Glutamatergic neuron (in vitro differentiated cells): Measurements from ENCODE around the gene TUBA1B. TPM values are rescaled to one million over a fixed set of nuclear protein-coding genes. Genes with fewer than 3 reads are reported as not detected.
"Not testable (repeated sequence)": the region's sequence is repeated elsewhere in the genome, so short reads cannot be mapped to it uniquely, and the experiment has no call there.

Source experiments
- DNase-seq: peaks from one replicate; pipeline ENCODE4 v3.0.0; 2022
- H3K27ac Mint-ChIP-seq: one replicate; pipeline ENCODE4 v1.8.0; 2020; ENCODE audit warnings: mild to moderate bottlenecking, mixed read lengths, inconsistent platforms; ENCODE audit not compliant: unreplicated experiment
- H3K27me3 Mint-ChIP-seq: one replicate; pipeline ENCODE4 v1.8.0; 2020; ENCODE audit warnings: mild to moderate bottlenecking, moderate library complexity, mixed read lengths, inconsistent platforms; ENCODE audit not compliant: unreplicated experiment
- H3K36me3 Mint-ChIP-seq: one replicate; pipeline ENCODE4 v1.8.0; 2020; ENCODE audit warnings: mild to moderate bottlenecking, mixed read lengths, inconsistent platforms; ENCODE audit not compliant: unreplicated experiment
- H3K4me1 Mint-ChIP-seq: one replicate; pipeline ENCODE4 v1.8.0; 2020; ENCODE audit warnings: mild to moderate bottlenecking, low read depth, mixed read lengths, inconsistent platforms; ENCODE audit not compliant: unreplicated experiment
- H3K4me3 Mint-ChIP-seq: one replicate; pipeline ENCODE4 v1.8.0; 2020; ENCODE audit warnings: mild to moderate bottlenecking, mixed read lengths, inconsistent platforms; ENCODE audit not compliant: unreplicated experiment
- H3K9me3 Mint-ChIP-seq: one replicate; pipeline ENCODE4 v1.8.0; 2020; ENCODE audit warnings: mild to moderate bottlenecking, moderate library complexity, mixed read lengths, inconsistent platforms; ENCODE audit not compliant: unreplicated experiment
- CTCF ChIP-seq: fragments of 200-600 bp; sonication (generic); IDR thresholded peaks from one replicate; pipeline ENCODE4 v1.5.0; 2021; ENCODE audit not compliant: partially characterized antibody, unreplicated experiment
- total RNA-seq: library from RNA; stranded (reverse); fragmentation: NEBNext Ultra II Directional; extraction: Animal tissue kit (Norgen Biotek cat#: 25700); gene quantifications from one replicate; pipeline ENCODE4 v1.2.1, GENCODE V29; 2021; ENCODE audit not compliant: unreplicated experiment

TUBA1B gene
- total RNA-seq, 1 donor from 2014 or later, result 924 TPM

DNA sequence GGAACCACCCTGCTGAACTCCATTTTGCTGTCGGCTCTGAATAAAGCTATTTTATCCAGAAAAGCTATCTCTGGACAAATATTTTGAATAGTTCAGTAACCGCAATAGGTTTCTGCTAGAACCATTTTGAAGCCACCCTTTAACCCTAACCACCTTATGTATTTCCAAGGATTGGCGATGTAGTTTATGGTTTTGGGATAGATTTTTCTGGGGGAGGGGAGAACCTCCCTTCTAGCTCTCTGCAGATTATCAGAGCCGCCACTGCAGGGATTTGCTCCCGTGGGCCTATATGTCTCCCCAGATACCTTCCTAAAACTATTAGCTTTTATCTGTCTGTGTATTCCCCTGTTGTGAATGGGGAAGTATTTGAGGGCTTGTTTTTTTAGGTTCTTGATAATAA, 1.8 kb upstream of the TUBA1B start:
- TF ChIP-seq CTCF, result no peak
- Mint-ChIP-seq H3K27ac (no peak overlapping the region), H3K4me3 (no peak overlapping the region), H3K27me3 (peaks cover 2% of the 10 kb centered on the region), H3K4me1 (peaks cover 14% of the 10 kb centered on the region), H3K9me3 (peaks cover 13% of the 10 kb centered on the region), H3K36me3 (peaks cover 4% of the 10 kb centered on the region)
- no peak for DNase-seq

DNA sequence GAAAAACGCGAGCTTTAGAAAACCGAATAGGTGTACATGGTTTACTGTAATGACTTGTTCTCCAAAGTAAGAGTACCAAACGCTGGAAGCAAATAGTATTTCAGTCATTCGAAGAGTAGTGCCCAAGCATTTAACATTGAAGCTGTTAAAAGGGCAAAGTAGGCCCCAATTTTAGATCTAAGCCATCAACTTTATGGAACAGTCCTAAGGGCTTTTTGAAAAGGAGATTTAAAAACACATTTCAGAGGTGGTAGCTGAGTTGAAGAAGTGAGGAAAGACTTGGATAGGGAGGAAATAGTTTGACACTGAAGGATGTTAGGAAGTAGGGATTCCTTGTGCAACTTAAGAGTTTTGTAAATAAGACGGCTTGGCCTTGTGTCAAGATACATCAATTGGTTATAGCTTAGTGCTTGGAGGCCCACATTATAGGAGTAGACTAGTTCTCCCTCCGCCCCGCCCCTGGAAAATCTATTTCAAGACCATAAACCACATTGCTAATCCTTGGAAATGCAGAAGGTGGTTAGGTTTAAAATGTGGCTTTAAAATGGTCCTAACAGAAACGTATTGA, 783 bp upstream of the TUBA1B start:
- no peak for TF ChIP-seq CTCF
- H3K27me3 Mint-ChIP-seq, result peaks cover 7% of the 10 kb centered on the region
- H3K27ac Mint-ChIP-seq, result no peak overlapping the region
- DNase-seq, result no peak
- H3K9me3 Mint-ChIP-seq, result peaks cover 16% of the 10 kb centered on the region
- H3K4me1 Mint-ChIP-seq, result peaks cover 15% of the 10 kb centered on the region
- peak overlapping the region; percentile 86 for H3K4me3 Mint-ChIP-seq
- H3K36me3 Mint-ChIP-seq, result peaks cover 7% of the 10 kb centered on the region

DNA sequence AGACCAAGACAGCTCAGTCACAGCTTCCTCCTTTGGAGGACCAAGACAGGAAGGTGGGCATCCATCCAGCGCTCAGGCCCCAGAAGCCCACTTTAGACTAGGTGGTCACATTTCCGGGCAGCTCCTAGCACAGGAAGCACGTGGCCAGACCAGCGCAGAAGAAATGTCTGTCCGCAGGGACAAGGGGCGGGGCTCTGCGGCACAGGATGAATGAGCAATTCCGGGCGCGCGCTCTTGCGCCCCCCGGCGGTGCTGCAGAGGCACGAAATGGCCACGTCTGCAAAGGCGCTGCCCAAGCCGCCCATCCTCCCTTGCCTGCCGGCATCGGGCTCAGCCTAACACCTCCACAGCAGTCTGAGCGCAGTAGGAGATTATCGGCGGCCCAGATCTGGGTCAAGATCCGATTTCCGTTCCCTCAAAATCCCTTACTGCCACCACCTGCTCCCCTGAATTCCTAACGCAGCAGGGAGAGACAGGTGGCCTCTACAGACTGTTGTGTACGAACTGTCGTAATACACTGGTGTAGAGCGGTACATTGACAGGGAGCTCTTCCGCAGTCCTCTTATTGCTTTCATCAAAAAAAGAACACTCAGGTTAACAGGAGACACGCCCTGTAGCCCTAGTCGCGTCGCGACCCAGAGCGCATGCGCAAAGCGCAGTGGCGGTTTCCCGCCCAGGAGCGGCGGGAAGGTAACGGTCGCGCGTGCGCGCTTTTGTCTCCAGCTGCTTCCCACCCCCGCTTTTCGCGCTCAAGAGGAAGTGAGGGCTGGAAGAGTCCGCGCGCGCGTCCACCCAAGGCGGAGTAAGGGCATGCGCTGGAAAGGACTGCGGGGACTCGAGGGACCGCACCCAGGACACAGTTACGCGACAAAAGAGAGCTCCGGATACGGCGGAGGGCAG, 794 bp downstream of the TUBA1B start:
- H3K9me3 Mint-ChIP-seq, result peaks cover 17% of the 10 kb centered on the region
- peaks cover 15% of the 10 kb centered on the region for H3K4me1 Mint-ChIP-seq
- peak overlapping the region; percentile 90 for H3K27ac Mint-ChIP-seq
- TF ChIP-seq CTCF, result peak; percentile 89
- peak overlapping the region; percentile 95 for H3K4me3 Mint-ChIP-seq
- H3K36me3 Mint-ChIP-seq, result peaks cover 10% of the 10 kb centered on the region
- peak; percentile 95 for DNase-seq
- peaks cover 8% of the 10 kb centered on the region for H3K27me3 Mint-ChIP-seq

- no peak for TF ChIP-seq CTCF
- peak overlapping the region; percentile 90 for H3K27ac Mint-ChIP-seq
- H3K27me3 Mint-ChIP-seq, result peaks cover 8% of the 10 kb centered on the region
- H3K9me3 Mint-ChIP-seq, result peaks cover 17% of the 10 kb centered on the region
- H3K36me3 Mint-ChIP-seq, result peaks cover 10% of the 10 kb centered on the region
- no peak for DNase-seq
- peak overlapping the region; percentile 95 for H3K4me3 Mint-ChIP-seq
- peaks cover 15% of the 10 kb centered on the region for H3K4me1 Mint-ChIP-seq
These were observed 1.7 kb downstream of the TUBA1B start for GRCh38 chr12:49129332-49130150.

- not testable (repeated sequence) for DNase-seq, H3K27ac Mint-ChIP-seq, H3K36me3 Mint-ChIP-seq, H3K27me3 Mint-ChIP-seq
- Mint-ChIP-seq H3K9me3 (peaks cover 17% of the 10 kb centered on the region), H3K4me1 (peaks cover 15% of the 10 kb centered on the region), H3K4me3 (peak overlapping the region; percentile 49)
These were observed 3.2 kb downstream of the TUBA1B start for GRCh38 chr12:49127971-49128370.
